ENCODE results near the gene TP53TG5.
A peak's percentile ranks its signal among the peaks of the same experiment; 100 is the strongest.
"Not testable (repeated sequence)": the region's sequence is repeated elsewhere in the genome, so short reads cannot be mapped to it uniquely, and the experiment has no call there.

The TP53TG5 gene

GRCh38 chr20:45366192-45366591 is 11.9 kb downstream of the TP53TG5 start:
- no peak for DNase-seq

DNA sequence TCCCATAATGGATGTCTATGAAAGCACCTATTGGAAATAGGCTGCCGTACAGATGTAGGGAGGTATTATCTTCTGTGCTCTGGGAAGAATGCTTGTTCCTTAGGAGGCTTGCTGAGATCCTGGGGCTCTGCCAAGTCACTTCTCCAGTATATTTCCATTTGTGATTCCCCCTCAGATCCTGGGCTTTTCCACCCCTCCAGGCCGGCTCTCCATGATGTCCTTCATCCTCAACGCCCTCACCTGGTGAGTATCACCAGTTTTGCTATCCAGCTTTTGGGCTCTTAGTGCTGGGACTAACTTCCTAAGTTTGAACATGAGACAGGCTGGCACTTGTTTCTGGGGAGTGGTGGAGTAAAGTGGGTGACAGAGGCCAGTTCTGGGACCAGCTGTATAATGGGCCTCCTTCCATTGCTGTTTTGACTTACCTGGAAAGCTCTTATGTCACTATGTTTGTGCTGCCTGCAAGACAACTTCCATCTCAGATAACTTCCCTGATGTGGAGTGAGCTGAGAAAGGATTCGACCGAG is 12.6 kb downstream of the TP53TG5 start:
- no peak for DNase-seq

DNA sequence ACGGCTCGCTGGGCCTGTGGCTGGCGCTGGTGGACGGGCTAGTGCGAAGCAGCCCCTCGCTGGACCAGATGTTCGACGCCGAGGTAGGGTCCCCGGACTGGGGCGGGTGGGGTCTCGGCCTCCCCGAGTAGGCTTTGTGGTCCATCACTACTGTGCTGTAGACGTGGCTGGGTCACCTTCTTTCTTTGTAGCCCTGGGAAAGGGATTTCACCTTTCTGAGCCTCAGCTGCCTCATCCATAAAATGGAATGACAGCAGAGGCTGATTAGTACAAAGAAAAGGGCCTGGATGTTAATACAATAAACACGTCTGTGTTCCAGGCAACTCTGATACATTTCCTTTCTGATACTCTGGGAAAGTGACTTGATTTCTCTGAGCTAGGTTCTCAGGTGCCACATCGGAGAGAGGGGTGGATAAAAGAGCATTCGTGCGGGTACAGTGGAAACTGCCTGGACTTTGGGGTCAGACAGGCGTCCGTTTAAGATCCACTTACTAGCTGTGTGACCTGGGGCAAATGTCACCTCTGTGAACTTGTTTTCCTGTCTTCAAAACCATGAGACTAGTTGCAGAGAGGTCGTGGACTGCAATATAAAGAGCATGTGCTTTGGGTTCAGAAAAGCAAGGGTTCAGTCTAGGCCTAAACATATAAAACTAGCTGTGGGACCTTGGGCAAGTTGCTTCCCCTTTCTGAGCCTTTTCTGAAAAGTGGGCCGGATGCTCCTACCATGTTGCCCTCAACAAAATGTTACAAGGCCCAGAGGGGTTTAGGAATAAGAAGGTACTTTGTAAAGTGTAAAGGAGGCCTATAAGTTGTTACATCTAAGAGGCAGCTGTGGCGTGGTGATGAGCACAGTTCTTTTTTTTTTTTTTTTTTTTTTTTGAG is 14.3 kb downstream of the TP53TG5 start:
- DNase-seq = no peak

- peak; percentile 99 for DNase-seq
Observed at GRCh38 chr20:45362804-45363610, 15.1 kb downstream of the TP53TG5 start, which contains the start of gene SYS1. Gene SYS1, plus strand, starts transcription at chr20:45363156. Its CDS starts 376 bp downstream, at chr20:45363532.

DNA sequence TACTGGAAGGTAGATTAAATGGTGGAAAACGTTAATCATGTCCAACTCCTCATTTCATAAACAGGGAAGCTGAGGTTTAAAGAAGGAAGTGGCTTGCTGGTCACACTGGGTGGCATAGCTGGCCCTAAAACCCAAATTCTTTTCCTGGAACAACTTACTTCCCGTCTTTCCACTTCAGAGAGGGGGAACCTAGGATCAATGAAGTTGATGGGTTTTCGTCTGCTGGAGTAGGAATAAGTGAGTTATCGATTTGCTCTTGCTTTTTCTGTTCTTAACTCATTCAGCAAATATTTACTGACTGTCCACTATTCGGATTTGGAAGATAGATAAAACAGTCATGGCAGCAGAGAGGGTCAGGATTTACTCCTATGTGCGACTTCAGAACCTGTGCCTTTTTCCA is 16.3 kb downstream of the TP53TG5 start:
- DNase-seq = no peak

DNA sequence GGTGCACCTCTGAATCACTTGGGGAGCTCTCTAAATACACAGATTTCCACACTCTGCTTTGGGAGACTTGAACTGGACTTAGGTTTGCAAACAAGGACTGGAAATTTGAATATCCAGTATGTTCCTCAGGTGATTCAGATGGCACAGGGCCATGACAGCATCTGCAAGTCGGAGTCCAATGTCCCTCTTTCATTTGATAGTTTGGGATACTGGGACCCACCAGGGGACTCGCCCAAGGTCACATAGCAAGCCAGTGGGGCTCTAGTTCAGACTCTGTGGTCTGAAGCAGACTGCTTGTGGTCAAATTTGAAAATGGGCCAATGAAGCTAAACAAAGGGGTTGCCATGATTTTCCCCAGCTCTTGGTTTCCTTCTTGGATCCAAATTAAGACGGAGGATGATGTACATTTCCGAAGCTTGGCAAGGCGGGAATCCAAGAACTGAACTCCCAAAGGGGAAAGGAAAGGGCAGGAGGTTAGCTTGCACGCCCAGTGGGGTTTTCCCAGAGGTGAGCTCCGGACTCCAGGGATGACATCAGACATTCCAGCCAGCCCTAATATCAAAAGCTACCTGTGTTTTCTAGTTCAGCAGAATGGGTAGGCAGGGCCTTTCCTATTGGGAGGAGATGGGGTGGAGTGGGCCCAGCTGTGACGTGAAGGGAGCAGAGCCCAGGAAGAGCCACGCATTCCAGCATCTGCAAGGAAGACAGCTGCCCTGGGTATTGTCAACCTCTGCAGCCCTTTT is 18.5 kb downstream of the TP53TG5 start:
- no peak for DNase-seq

DNA sequence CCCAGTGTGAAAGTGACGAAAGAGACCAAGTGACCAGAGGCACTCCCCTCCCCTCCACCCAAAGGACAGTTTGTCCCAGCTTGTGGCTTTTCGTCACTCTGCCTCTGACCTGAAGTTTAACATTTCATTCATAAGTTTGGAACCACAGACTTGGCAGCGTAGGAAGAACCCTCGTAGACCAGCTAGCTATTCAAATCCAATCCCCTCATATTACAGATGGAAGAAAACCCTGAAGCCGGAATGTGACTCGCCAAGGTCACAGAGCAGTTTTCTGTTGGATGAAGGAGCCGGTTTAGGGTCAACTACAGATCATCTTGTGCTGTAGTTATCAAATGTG is 19.1 kb downstream of the TP53TG5 start:
- no peak for DNase-seq

DNA sequence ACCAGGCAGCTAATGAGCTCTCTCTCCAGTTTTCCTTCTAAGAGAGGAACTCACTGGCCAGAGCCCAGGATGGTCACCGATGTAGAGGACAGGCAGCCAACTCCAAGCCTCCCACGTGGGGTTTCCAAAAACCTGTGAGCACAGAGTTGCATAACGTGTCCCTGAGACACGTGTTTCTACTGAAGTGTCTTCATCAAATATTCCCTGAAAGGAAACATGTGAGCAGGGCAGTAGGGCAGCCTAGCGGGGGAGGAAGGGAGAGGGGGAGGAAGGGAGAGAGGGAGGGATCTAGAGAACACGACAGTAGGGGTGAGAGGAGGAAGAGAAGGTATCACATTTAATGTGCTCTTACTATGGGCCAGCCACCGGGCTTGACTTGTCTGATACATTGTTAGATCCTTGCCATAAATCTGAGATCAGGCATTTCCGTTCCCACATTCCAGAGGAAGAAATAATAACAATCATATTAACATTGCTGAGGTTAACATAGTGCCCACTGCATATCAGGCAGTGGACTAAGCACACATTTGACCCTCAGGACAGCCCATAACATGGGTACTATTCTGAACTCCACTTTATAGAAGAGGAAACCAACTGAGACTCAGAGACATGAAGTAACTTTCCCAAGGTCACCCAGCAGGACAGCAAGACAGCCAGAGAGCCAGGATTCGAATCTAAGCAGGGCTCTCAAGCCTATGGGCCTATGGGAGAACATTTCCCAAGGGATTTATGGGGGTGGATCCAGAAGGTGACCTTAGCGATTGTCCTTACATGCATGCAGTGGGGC is 19.6 kb downstream of the TP53TG5 start:
- DNase-seq = no peak

DNA sequence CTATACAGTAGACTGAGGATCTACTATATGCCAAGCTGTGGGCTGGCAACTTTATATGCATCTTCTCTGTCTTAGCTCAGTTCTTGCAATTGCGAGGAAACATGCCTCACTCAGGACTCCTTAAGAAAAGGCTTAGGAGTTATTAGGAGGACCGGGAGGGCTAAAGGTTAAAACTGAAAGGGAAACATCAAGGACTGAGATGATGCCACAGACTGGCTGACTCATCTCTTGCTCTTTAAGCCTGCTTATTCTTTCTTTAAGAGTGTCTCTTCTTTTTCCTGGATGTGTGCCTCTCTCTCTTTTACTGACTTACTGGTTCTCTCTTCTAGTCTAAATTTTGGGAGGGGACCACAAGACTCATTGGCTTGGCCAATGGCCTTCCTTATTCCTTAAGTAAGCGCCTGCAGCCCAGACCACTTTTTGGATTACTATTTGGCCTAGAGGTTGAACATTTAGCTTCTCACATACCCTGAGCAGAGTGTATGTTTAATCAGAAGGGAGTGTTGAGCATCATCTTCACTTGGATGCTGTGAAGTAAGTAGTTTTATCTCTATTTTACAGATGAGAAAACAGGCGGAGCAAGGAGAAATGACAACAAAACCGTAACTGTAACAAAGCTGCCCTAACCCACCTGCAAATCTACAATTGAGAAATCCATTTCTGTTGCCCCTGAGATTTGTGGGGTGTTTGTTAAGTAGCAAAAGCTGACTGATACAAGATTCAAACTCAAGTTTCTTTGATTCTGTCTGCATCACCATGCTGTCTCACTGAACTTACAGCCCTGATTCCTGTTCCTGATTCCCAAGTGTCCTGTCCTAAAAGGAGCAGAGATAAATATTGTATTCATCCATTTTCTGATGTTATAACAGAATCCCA is 22.7 kb downstream of the TP53TG5 start:
- DNase-seq = peak; percentile 76

GRCh38 chr20:45354423-45355208 is 23.5 kb downstream of the TP53TG5 start:
- peak; percentile 47 for DNase-seq

GRCh38 chr20:45353746-45354145 is 24.4 kb downstream of the TP53TG5 start:
- DNase-seq = no peak

DNA sequence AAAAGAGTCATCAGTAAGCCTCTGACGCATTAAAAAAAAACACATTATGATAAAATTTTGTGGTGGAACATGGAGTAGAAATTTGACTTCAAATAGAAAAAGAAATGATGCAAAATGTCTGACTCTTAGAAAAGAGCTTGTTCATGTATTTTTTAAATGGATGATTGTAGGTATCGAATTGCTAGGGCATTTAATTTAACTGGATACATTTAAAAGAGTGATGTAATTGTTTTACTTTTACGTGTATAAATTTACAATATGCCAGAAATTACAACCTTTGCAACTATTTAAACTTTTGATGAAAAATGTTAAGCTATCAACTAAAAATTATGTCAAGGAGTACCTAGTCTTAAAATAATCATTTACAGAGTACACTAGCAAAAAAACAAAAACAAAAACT is 25.4 kb downstream of the TP53TG5 start:
- DNase-seq = no peak

GRCh38 chr20:45350795-45351194 is 27.3 kb downstream of the TP53TG5 start:
- DNase-seq = not testable (repeated sequence)

GRCh38 chr20:45350217-45350616 is 27.9 kb downstream of the TP53TG5 start:
- no peak for DNase-seq

- peak; percentile 74 for DNase-seq
Observed at GRCh38 chr20:45347936-45348778, 30.0 kb downstream of the TP53TG5 start, which contains the start of gene SDC4. Gene SDC4, minus strand, starts transcription at chr20:45348424. Its CDS starts 40 bp downstream, at chr20:45348384.

DNA sequence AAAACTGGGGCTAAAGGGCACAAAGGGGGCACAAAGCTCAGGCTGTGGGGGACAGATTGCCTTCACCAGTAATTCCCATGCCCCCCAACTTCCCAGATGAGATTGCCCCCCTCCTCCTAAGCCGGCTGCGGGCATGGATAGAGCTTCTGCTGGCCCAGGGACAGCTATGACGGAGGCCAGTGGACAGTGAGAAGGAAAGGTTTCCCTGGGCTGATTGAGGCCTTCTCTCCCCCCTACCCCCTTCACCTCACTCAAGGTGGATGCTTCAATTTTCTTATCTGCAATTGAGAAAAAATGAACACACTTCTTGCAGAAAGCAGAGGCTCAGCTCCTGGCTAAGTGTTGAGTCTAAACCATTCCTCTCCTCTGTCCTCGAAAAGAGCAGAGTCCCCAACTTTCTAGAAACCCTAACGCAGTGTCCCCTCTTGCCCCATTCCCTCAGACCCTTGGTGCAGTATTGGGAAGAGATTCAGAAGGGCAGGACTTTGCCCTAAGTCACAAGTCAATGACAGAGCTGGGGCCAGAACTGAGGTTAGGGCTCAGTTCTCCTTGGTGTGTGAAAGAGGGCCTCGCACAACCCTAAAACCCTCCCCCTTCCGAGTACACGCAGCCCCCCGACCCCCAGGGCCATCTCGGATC is 30.7 kb downstream of the TP53TG5 start:
- no peak for DNase-seq

DNA sequence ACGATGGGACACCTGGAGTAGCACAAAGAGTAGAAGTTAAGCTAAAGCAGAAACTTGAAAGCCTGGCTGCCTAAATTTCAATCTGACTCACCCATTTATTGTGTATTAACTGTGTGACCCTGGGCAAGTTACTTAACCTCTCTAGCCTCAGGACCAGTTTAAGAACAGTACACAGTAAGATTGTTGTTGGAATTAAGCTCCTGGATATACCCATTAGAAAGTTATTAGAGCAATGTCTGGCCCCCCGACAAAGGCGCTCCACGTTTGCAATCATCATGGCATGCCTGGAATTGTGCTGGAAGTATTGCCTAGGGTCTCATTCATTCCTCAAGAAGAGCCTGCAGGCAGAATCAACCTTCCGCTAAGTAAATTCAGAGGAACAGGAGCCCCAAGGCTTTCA is 31.3 kb downstream of the TP53TG5 start:
- peak; percentile 33 for DNase-seq

DNA sequence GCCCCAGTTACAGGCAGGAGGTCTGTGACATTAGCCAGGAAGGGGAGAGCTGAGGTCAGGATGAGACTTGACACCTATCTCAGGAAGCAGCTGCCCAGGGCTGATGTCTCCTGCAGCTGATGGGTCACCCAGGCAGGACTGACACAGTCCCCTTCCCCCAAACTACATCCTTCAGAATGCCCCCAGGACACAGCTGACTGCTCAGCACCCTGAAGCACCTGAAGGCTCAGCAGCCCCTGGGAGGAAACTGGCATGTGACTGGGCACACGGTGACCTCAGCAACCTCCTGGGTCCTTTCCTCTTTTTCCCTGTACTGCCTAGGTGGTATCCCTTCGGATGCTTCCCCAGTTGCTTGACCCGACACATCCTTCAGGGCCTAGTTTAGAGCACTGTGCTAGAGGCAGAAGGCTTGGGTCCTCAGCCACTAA is 31.8 kb downstream of the TP53TG5 start:
- peak; percentile 40 for DNase-seq

All from activated CD4-positive, alpha-beta T cell treated with anti-CD3 and anti-CD28 coated beads, Interleukin-10, Interleukin-2, amounts not matched to agents 100 ng/mL and 50 ng/mL, durations not matched to agents 16 hours and 8 hours (primary cell).